GM21825 (cell line): Measurements from ENCODE around the gene PARD6G.
A peak's percentile ranks its signal among the peaks of the same experiment; 100 is the strongest.

ENCODE experiments used
- ATAC-seq: cut with Tn5 transposase; IDR thresholded peaks from one replicate; pipeline ENCODE4 v1.9.1; 2021; ENCODE audit warnings: mild to moderate bottlenecking, moderate library complexity; ENCODE audit not compliant: unreplicated experiment

The PARD6G gene

GRCh38 chr18:80154293-80154692, 93.0 kb downstream of the PARD6G start:
- ATAC-seq = peak; percentile 76

DNA sequence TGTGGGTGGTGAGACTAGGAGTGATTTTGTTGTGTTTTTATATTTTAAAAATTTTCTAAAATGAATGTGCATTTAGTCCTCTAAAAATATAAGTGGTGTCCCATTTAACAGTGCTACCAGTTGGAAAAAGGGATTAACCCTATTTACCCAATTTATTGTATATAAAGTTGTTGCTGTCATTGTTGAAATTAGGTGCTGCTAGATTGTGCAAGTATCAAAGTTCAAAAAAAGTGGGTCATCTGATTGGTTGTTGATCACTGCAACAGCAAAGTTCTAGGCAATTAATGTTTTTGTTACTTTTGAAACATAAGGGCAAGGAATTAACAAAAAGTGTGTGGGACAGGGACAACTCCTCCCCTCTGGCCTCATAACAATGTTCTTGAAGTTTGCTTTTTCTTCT, 97.6 kb downstream of the PARD6G start:
- no peak for ATAC-seq

- peak; percentile 7 for ATAC-seq
Measured at GRCh38 chr18:80148326-80149199, 98.8 kb downstream of the PARD6G start.

DNA sequence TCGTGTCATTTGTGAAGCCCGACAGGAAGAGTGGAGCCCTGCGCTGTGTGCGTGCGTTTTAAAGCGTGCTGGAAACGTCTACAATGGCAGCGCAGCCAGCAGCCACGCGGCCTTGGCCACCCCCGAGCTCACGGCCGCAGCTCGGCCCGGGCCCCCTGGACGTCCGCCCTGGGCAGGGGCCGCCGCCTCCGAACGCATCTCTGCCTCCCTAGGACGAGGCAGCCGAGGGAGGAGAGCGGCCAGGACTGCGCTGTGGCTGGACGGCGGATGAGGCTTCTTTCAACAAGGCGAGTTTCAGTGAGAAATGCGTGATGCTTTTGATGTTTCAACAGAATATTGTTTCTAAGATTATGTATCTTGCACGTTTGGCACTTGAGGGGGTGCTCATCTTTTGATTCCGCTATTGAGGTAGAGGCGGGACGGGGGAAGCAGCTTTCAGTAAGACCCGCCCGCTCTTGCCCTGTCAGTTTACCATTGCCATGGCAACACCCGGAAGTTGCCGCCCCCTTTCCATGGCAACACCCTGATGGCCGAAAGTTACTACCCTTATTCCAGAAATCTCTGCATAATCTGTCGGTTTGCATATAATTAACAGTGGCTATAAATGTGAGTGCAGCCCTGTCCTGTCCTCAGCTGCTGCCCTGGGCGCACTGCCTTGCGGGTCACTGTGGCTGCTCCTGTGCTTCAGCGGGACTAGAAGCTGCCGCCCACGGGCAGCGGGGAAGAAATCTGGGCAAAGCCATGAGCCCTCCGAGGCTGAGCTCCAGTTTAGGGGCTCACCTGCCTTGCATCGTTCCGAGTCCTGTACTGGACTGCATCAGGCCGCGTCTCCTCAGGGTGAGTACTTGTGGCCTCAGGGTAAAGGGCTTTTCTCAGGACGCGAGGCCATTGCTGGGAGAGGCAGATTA, 99.6 kb downstream of the PARD6G start:
- ATAC-seq = peak; percentile 77

GRCh38 chr18:80147037-80147417, 100.3 kb downstream of the PARD6G start:
- peak; percentile 34 for ATAC-seq

- no peak for ATAC-seq
Measured at GRCh38 chr18:80145196-80145804, 102.0 kb downstream of the PARD6G start.

GRCh38 chr18:80143881-80144280, 103.4 kb downstream of the PARD6G start:
- ATAC-seq = no peak

DNA sequence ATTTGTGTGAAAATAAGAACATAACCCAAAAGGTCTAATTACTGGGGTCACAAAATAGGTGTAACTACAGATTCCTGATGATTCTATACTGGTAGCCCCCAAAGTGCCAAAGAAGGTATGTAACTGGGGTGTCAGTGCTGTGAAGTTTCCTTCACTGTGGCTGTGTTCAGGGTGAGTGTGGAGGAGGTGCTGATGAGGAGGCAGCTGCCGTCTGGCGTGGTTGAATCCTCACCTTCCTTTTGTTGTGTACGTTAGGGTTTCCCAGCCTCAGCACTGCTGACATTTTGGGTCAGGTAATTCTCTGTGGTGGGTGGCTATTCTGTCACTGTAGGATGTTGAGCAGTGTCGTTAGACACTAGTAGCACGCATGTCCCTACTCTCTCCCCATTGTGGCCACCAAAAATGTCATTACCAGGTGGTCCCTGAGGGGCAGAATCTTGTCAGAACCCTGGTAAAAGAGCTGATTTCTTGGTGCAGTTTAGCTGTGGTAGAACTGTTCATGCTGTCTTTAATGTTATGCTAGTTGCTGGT, 106.8 kb downstream of the PARD6G start:
- ATAC-seq = no peak

- ATAC-seq = no peak
Measured at GRCh38 chr18:80137976-80138375, 109.3 kb downstream of the PARD6G start.

GRCh38 chr18:80137137-80137536, 110.2 kb downstream of the PARD6G start:
- ATAC-seq = no peak

GRCh38 chr18:80136679-80137078, 110.6 kb downstream of the PARD6G start:
- no peak for ATAC-seq

GRCh38 chr18:80135136-80135535, 112.2 kb downstream of the PARD6G start:
- ATAC-seq = no peak

DNA sequence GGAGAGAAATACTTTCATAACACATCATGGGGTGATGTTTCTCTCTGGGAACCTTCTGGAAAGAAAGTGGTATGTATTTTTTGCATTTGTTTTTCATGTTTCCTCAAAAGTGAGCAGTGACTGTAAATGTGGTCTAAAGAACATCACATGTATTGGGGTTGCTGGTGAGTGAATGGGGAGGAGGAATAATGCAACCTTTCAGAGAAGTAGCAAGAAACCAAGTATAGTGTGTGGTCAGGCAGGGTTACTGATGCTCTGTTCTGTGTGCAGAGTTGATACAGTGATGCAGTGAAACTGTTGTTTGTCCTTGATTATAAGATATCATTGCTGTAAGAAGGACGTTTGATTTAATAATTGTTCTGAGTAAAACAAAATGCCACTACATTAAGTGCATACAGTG, 114.2 kb downstream of the PARD6G start:
- no peak for ATAC-seq

- ATAC-seq = no peak
Measured at GRCh38 chr18:80132180-80132812, 115.0 kb downstream of the PARD6G start.

DNA sequence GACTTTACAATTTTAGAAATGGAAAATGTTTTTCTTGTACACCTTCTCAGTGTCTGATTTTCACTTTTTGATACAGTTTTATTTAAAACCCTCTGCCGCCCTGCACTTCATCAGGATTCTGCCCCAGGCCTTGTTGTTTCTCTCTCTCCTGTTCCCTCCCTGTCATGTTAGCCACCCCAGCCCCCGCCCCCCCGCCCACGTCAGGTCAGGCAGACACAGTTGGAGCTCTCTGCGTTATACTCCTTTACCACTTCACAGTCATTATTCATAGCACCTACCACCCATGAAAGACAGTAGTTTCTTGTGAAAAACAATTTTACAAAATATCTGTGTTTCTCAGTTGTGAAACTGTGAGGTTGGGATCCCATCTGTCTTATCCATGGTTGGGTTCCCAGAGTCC, 116.8 kb downstream of the PARD6G start:
- ATAC-seq = no peak

DNA sequence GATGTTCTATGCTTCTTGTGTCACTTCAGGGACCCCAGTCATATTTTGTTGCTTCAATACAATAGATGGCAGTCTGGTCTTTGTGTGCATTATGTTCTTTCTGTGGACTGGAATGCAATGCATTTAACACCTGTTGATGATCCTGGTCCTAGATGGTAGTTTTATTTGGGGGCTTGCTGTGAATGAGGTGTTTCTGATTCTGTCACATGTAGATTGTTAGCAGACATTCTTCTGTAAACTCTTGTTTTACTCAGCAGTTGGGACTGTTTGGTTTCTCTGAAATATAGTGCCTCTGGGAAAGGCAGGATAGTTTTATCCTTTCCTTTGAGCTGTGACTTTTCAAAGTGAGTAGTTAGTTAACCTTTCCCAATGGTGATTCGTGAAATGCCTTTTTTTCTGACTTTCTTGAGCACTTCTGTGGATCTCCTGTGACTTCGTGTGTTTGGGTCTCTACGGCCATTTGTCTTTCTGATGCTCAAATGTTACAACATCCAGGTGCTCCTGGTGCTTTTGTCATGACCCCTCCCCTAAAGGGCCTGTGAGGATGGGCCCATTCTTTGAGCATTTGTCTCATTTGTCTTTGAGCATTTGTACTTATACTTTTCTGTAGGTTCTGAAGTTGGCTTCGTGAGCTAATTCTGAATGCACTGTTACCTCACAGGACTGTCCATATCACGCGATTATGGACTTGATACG, 117.5 kb downstream of the PARD6G start:
- ATAC-seq = no peak

DNA sequence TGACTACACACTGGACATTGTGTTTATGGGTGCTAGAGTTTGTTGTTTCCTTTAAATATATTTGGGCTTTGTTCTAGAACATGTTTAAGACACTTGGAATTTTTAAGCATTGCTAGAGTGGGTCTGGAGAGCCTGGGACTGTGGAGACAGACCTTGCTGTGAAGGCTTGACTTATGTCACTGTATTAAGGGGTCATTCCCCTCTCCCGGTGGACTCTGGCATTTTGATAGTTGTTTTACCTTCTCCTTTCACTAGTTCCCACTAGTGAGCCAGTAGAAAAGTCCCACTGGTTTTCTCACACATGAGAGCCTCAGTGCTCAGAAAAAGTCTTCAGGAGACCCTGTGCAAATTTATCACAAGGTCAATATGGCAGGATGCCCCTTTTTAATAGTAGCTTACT, 119.7 kb downstream of the PARD6G start:
- no peak for ATAC-seq

DNA sequence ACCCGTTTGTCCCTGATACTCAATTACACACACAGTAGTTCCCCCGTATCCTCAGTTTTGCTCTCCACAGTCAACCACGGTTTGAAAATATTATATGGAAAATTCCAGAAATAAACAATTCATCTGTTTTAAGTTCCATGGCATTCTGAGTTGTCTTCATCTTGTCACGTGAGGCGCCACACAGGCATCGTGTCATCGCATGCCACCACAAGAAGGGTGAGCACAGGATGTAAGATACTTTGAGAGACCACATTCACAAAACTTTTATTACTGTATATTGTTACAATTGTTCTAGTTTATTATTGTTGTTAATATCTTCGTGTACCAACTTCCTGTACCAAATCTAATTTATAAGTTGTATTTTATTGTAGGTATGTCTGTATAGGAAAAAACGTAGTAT, 120.5 kb downstream of the PARD6G start:
- no peak for ATAC-seq

DNA sequence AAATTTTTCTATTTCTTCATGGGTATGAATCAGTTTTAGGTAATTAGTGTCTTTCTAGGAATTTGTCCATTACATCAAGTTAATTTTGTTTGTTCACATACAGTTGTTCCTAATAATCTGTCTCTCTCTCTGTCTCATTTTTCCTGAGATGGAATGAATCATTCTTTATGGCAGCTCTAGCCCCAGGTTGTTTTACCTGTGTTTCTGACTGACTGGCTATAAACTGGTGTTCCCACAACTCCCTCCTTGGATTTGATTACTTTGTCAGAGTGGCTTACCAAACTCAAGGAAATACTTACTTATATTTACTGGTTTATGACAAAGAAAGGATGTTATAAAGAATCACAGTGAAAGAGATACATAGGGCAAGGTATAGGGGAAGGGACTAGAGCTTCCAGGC, 123.2 kb downstream of the PARD6G start:
- ATAC-seq = no peak

- no peak for ATAC-seq
Measured at GRCh38 chr18:80120932-80121331, 126.4 kb downstream of the PARD6G start.
